GM19328 (cell line): ENCODE results near the gene SH3RF1.
A peak's percentile ranks its signal among the peaks of the same experiment; 100 is the strongest.

ENCODE experiments used
- ATAC-seq: cut with Tn5 transposase; IDR thresholded peaks from one replicate; pipeline ENCODE4 v1.9.1; 2021; ENCODE audit warnings: mild to moderate bottlenecking, moderate library complexity; ENCODE audit not compliant: unreplicated experiment

SH3RF1 gene

DNA sequence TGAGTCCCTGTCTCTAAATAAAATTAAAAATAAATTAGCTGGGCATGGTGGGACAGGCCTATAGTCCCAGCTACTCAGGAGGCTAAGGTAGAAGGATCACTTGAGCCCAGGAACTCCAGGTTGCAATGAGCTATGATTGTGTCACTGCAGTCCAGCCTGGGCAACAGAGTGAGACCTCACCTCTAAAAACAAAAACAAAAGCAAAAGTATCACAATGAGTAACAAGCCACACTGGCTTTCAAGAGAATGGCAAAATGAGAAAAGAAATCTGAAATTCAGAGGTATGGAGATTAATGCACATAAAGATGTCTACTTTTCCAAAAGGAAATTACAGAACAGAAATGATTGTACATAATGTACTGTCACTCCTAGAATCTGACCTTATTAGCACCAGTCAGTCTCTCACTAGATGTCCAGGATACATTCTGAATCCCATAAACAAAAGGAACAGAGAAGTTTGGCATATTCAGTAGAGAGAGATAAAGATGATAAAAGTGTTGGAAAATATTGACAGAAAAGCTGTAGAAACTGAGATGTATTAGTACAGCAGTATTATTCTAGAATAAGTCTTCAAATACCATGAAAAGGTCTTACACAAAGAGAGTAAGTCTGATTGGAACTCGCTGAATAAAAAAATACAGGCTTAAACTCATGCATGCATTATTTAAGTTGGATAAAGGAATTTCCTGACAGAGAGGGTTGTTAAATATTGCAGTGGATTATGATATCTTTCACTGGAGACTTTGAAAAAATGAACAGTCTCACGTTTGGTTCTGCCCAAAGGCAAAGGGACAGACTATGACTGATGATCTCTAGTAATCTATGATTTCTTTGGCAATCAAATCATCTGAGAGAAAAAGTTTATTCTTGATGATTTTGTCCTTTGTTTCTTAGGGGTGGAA lies 102.5 kb downstream of the SH3RF1 start:
- ATAC-seq = peak; percentile 79

DNA sequence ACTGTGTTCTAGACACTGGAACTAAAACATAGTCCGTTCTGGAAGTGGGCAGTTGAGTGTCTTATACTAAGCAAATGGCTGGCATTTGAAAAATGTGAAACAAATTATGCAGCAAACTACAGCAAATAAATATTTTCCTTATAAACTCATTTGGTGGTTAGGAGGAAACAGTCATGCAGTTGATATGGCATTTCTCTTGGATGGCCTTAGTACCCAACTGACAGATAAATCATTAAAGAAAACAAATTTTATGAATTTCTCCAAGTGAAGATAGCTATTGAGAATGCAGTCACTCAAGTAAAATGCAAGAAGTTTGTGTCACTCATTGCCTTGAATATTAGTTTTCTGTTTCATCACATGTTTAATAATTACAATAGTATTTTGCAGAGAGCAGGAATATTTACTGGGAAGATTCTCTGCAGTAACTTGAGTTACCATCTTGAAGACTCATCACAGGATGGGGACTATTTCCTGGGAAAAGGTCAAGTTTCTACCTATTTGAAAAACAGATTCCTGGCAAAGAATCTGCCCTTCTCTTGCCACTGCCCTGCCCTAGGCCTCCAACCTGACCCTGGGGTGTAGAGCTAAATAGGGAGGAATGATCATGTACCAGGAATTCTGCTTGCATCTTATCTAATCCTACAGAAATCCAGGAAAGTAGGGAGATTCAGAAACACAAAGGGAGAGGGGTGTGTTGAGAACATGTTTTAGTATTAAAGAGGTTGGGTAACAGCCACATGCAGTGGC lies 105.9 kb downstream of the SH3RF1 start:
- no peak for ATAC-seq

DNA sequence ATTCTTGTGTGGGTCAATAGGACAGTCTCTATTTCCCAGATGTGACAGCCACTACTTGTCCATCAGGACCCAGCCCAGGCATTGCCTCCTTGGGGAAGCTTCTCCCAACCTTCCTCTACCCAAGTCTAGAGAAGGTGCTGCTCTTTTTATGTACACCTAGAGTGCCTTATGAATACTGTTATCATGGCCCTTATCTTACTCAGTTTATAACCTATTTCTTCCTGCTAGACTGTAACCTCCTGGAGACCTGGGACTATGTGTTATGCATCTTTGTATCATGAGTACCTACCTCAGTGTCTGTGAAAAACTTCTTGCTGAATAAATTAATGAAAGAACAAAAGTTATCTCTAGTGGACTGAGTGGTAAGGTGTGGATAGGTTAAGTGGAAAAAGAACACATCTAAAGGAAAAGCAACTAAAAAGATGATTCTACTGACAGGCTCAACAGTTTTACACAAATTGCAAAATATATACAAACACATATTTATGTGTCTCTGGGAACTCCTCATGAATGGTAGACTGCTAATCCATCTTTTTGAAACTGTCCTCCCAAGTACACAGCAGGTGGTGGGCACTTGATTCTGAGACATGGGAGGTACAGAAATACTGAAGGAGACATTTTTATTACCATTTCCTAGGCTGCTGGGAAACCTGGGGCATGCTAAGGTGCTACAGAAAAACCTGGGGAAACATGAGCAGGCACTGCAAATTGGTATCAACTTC lies 106.6 kb downstream of the SH3RF1 start:
- no peak for ATAC-seq

DNA sequence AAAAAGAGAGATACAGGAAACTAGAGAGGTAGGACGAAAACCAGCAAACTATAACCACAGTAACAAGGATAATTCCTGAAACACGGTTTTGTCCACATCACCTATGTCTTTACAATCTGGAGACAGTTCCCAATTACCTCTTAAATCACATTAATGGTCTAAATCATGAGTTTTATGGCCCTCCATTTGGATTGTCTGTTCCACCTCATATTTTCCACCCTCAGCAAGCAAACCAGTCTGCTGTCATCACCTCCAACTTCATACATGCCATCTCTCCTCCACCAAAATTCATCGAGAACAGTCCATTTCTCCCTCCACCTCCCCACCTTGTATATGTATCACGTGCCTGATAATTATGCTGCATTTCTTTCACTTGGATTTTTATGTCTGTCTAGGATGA lies 107.3 kb downstream of the SH3RF1 start:
- ATAC-seq = no peak

- ATAC-seq = no peak
Measured at GRCh38 chr4:169160825-169161224, 109.9 kb downstream of the SH3RF1 start.

- ATAC-seq = no peak
Measured at GRCh38 chr4:169159624-169160171, 111.1 kb downstream of the SH3RF1 start.

GRCh38 chr4:169158861-169159260 lies 111.9 kb downstream of the SH3RF1 start:
- no peak for ATAC-seq

- ATAC-seq = no peak
Measured at GRCh38 chr4:169158046-169158445, 112.7 kb downstream of the SH3RF1 start.

GRCh38 chr4:169156392-169156791 lies 114.4 kb downstream of the SH3RF1 start:
- no peak for ATAC-seq

- ATAC-seq = no peak
Measured at GRCh38 chr4:169154121-169154520, 116.6 kb downstream of the SH3RF1 start.

DNA sequence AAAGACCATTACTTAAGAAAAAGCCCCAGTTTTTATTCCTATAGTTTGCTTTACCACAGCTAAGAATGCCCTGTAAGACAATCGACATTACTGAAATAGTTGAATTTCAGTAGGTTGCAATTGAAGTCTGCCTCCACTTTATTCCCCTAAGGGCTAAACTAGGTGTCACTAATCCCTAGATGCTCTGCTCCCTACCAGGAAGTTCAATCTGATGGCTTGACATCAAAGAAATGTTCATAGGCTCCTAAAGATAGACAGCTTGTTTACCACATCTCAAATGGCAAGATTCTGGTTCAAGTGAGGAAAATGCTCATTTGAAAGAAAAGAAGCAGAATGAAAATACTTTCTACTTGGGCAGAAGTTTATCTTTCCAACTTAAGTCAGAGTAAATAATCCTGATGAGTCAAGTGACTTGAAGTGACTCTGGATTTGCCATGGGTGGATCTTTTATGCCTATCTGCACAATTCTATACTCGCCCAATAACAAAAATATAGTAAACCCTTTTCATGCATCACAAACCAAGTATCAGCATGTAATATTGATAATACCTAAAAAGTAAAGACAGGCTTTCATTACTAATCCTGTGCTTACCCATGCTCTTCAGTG lies 117.2 kb downstream of the SH3RF1 start:
- ATAC-seq = no peak

DNA sequence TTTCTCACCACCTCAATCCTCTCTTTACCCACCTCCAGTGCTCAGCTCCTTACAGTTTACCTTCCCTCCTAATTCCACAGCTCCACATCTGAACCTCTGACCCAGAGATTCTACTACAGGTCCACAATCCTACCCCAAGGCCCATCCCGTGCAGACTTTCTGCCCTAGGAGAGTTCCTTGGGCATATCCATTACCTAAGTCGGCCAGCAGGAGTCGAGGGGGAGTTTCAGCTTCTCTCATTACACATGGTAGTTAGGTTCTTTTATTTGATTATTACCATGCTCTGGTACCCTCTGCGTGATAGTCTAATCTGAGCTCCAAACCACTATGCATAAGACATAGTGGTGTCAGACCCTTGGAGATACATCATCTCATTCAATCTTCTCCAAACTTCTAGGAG lies 117.9 kb downstream of the SH3RF1 start:
- no peak for ATAC-seq

DNA sequence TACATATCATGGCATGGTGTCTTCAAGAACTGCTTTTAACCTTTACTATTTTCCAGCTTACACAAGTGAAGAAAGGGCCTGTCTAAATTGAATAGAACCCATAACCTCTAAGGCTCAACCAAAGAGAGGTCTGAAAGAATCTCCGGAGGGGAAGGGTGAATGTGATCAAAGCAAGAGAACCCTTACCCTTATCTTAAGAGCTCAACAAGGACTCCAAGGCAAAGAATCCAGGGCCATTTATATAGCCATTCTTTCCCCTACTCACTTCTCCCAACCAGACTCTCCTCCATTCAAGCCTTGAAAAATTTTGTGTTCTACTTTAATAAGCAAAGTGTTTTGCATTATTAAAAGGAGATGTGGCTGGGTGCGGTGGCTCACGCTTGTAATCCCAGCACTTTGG lies 118.7 kb downstream of the SH3RF1 start:
- no peak for ATAC-seq

DNA sequence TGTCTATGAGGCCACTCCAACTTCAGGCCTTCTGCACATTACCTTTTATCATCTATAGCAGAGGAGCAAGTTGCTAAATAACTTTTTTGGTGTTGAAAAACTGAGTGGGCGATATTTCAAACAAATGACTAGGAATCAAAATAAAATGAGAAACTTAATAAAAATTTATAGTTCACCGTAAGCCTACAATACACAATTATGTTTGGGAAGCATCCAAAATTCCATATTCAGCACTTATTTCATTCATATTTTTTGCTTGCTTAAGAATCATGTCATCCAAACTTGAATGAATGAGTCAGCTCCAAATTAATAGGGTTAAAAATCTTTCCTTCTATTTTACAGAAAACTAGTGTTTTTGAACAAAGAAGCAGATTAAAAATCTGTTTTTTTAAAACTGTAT lies 119.1 kb downstream of the SH3RF1 start:
- no peak for ATAC-seq

- ATAC-seq = no peak
Measured at GRCh38 chr4:169150806-169151205, 120.0 kb downstream of the SH3RF1 start.

- ATAC-seq = no peak
Measured at GRCh38 chr4:169148885-169149284, 121.9 kb downstream of the SH3RF1 start.

DNA sequence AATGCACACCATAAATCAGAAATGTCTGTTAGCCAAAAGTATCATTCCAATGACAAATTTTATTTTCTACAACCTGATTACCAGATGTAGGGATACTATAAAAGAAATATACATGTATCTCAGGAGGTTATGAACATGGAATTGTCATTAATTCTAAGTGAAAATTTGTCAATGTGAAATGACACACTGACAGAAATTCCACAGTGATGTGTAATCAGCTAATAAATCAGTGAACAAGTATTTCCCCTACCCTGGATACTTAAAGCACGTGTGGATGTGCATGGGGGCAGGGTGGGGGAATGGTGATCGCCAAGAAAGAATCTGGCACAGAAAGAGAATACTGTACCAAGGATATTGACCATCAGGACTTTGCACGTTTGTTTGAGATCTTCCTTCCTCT lies 123.6 kb downstream of the SH3RF1 start:
- no peak for ATAC-seq

- ATAC-seq = no peak
Measured at GRCh38 chr4:169144061-169144600, 126.6 kb downstream of the SH3RF1 start.

GRCh38 chr4:169143335-169143734 lies 127.4 kb downstream of the SH3RF1 start:
- no peak for ATAC-seq

DNA sequence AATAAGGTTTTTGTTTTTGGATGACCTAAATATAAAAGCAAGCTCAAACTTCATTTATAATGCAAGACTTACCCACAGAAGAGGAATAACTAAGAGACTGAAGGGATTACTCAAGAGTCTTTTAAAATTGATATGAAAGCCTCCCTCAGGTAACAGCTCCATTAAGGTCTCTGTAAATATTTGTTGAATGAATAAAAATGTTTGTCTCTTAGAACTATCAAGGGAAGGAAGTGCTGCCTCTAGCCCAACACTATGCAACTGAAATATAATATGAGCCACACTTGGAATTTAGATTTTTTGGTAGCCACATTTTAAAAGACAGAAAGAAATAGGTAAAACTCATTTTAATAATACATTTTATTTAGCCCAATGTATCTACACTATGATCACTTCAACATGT lies 127.8 kb downstream of the SH3RF1 start:
- no peak for ATAC-seq

- ATAC-seq = no peak
Measured at GRCh38 chr4:169142391-169142790, 128.4 kb downstream of the SH3RF1 start.
